Omental fat pad (tissue), 4 donors: ENCODE data around the gene AKAP1. TPM values are rescaled to one million over a fixed set of nuclear protein-coding genes. Genes with fewer than 3 reads are reported as not detected.
A peak's percentile ranks its signal among the peaks of the same experiment; 100 is the strongest.

ENCODE experiments used
- ATAC-seq: fragments of 150-250 bp; one replicate; pipeline ENCODE4 v1.9.1; 2016; ENCODE audit warnings: mild to moderate bottlenecking, moderate library complexity; ENCODE audit not compliant: low FRiP score
- DNase-seq: peaks from one replicate; pipeline ENCODE4 v3.0.0-alpha.2; 2019; ENCODE audit warnings: low spot score
- total RNA-seq, 4 donors: library from RNA; depleted of rRNA; stranded (reverse); fragments of >200 nt; gene quantifications; one replicate each; pipeline ENCODE4 v1.1.0, GENCODE V29; 2016
- TF ChIP-seq, protein P1 (sequence below), 3 donors: fragments of 450-650 bp; IDR thresholded peaks; one replicate each; pipeline ENCODE4 v1.5.1; 2016 to 2017; ENCODE audit warnings: antibody characterized with exemption in 3 of 3, mild to moderate bottlenecking in 3 of 3, moderate library complexity in 2 of 3

AKAP1 gene
- total RNA-seq, 4 donors from 2014 or later = 29.4 to 89.0 (median 36.1) TPM

DNA sequence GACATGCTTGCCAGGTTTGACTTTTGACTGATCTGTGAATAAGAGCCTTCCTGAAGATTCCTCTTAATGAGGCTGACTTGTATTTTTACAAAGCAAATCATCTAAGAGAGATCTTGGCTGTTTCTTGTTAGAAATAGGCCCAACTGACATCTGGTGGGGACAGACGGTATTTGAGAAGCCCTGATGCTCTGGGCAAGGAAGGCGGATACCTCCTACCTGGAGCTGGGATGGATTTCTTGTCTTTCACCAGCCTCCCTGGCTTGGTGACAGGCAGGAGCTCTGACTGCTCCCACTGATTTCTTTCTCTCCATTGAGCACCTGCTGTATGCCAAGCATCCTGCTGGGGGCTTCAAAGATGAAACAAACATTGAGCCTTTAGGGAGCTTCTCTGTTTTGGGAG, 40.4 kb downstream of the AKAP1 start:
- no peak for DNase-seq
- ATAC-seq = no peak
- TF ChIP-seq, protein P1, sequence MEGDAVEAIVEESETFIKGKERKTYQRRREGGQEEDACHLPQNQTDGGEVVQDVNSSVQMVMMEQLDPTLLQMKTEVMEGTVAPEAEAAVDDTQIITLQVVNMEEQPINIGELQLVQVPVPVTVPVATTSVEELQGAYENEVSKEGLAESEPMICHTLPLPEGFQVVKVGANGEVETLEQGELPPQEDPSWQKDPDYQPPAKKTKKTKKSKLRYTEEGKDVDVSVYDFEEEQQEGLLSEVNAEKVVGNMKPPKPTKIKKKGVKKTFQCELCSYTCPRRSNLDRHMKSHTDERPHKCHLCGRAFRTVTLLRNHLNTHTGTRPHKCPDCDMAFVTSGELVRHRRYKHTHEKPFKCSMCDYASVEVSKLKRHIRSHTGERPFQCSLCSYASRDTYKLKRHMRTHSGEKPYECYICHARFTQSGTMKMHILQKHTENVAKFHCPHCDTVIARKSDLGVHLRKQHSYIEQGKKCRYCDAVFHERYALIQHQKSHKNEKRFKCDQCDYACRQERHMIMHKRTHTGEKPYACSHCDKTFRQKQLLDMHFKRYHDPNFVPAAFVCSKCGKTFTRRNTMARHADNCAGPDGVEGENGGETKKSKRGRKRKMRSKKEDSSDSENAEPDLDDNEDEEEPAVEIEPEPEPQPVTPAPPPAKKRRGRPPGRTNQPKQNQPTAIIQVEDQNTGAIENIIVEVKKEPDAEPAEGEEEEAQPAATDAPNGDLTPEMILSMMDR (IDR thresholded peaks at IDR 0.05) = no peak

DNA sequence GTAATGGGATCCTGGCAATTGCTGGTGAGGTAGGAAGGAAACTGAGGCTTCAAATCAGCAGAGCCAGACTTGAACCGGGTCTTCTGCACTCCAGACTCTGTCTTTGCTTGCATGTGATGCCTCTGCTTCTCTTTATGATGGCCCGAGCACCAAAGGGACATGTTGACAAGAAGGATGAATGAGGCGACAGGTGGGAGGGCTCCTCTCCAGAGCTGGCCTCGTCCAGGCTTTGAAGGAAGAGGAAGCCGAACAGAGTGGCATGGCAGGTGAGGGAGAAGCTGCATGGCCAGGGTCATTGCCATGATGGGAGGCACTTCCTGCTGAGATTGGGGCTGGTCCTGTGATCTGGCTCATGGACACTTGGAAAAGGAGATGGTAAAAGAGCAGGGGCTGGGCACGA, 40.8 kb downstream of the AKAP1 start:
- TF ChIP-seq, protein P1 (IDR thresholded peaks at IDR 0.05) = no peak
- DNase-seq = no peak
- ATAC-seq = no peak

DNA sequence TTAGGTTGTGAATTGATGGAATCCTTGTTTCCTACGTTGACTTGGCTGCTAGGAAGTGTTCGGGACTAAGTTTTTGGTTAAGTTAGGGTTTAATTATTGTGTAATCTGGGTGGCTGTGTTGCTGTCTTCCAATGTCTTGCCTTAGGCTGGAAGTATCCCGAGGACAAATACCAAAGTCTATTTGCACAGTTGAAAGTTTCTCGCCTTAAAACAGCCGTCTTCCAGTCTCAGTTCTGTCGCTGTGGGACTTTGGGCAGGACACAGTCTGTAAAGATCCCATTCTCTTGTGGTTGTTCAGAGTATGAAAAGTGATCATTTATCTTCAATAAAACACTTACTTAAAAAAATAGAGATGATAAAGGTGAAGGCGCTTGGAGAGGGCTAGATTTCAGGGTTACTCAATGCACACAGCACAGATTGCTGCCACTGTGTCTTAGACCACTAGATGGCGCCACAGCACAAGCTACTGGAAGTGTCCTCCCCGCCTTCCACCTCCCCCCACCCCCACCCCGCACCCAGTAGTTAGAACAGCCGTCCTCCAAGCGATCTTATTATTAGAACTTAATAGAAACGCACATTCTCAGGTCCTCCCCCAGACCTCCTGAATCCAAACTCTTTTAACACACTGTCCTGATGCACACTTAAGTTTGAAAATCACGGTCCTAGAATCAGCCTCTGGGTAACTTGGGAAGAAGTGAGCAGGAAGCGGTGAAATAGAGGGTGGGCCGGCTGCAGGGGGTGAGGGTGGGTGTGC, 45.8 kb downstream of the AKAP1 start:
- ATAC-seq (peak; percentile 89), DNase-seq (peak; percentile 96)
- TF ChIP-seq, protein P1 (IDR thresholded peaks at IDR 0.05) = no peak

DNA sequence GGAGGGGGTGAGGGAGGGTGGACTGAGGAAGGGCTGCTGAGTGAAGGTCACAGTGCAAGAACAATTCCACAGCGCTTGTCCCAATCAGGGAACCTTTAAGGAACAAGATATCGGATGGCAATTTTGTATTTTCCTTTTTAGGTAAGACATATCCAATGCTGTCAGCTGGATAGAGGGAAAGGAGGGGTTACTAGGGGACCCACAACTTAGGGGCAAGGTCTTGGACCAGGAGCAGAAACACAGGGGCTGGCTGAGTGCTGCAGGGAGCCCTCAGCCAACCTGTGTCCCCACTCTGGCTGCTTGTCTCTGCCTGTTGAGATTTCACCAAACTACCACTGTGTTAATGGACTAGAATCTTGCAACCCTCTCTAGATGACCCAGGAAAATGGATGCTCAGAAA, 47.6 kb downstream of the AKAP1 start:
- DNase-seq = no peak
- no peak for ATAC-seq
- TF ChIP-seq, protein P1 (IDR thresholded peaks at IDR 0.05) = no peak

DNA sequence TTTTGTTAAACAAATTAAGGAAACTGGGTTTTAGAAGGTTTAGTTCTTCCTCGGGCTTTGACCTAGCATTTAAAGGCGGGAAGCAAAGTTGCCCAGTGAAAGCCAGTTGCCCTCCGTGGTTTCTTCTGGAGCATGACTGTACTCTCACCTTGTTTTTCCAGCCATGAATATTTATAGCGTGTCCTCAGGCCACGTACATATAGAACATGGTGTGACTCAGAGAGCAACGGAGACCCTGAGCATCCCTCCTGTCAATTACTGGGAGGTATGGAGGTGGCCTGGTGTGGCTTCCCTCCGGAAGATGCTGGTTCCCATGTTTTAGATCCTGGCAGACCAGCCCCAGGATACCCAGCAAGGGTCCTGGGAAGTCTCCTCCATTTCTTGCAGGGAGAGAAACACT, 48.4 kb downstream of the AKAP1 start:
- TF ChIP-seq, protein P1 (IDR thresholded peaks at IDR 0.05) = no peak
- no peak for ATAC-seq

DNA sequence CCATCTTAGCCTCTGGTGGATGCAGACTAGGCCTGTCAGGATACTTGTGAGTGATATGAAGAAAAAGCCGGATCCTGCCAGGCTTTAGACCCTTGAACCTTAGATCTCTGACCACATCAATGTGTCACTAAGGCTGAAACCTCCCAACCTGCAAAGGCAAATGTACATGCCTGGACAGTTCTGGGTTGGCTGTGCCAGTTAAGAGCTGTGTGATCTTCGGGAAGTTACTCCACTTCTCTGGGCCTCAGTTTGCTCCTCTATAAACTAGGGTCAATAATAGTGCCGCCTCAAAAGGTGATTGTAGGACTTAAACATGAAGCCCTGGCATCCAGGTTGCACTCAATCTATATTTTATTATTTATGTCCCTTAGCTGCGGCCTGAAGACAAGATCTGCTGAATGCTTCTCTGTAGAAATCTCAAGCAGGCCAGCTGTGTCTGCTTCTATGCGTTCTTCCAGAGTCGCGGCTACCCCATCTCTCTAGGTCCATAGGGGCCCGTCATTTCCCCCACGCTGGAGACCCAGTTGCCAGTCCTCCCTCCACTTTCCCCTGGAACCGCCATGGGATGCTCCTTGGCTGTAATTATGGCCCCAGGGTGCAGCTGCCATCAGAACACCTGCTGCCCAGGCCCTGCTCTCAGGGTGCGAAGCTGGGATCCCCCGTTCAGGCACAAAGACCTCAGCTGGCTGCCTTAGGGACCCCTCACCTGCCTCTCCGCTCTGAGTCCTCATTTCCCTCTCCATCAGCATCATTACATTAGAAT, 50.2 kb downstream of the AKAP1 start:
- no peak for ATAC-seq
- TF ChIP-seq, protein P1 (IDR thresholded peaks at IDR 0.05) = no peak
- DNase-seq = no peak

More for the DNA sequence above, 48.4 kb downstream of the AKAP1 start:
- DNase-seq = no peak
